Measurements from ENCODE around the gene CDT1.

GRCh38 chr16:88789594-88789993 is 14.0 kb upstream of the CDT1 start:
- TF ChIP-seq EP300 (IDR thresholded peaks at IDR 0.05): no peak
- TF ChIP-seq CTCF (IDR thresholded peaks at IDR 0.05): no peak

Measured in tibial nerve (tissue), 4 donors.